Naive thymus-derived CD8-positive, alpha-beta T cell (primary cell): Measurements from ENCODE around the gene NOS2. TPM values are rescaled to one million over a fixed set of nuclear protein-coding genes. Genes with fewer than 3 reads are reported as not detected.
"Not testable (repeated sequence)": the region's sequence is repeated elsewhere in the genome, so short reads cannot be mapped to it uniquely, and the experiment has no call there.

ENCODE experiments used
- ATAC-seq, 2 donors: fragments of 150-1000 bp; cut with Tn5 transposase in 1 of 2; sonication (Bioruptor Pico), chemical (Tn5 transposase) in 1 of 2; 1 replicate in 1 of 2; 2 replicates in 1 of 2; pipeline ENCODE4 v1.10.0; 2021; ENCODE audit warnings: mild to moderate bottlenecking in 2 of 2, moderate library complexity in 2 of 2
- POLR2A ChIA-PET: fragments of 350-600 bp; sonication (Branson Sonifier 250); formaldehyde crosslinking; loops from one replicate; lab custom pipeline; 2021; ENCODE audit warnings: antibody characterized with exemption; lab: Charles Lee
- DNase-seq, 10 donors: peaks; one replicate each; pipeline versions ENCODE4 v3.0.0 to v3.0.0-alpha.2; 2020 to 2022
- H3K27ac Mint-ChIP-seq, 10 donors: one replicate each; pipeline ENCODE4 v1.8.0; 2020 to 2022; ENCODE audit warnings: mild to moderate bottlenecking in 10 of 10, mixed read lengths in 10 of 10, moderate library complexity in 4 of 10, inconsistent platforms in 1 of 10
- H3K27me3 Mint-ChIP-seq, 5 donors: one replicate each; pipeline ENCODE4 v1.8.0; 2021 to 2022; ENCODE audit warnings: mixed read lengths in 5 of 5
- H3K36me3 Mint-ChIP-seq, 3 donors: one replicate each; pipeline ENCODE4 v1.8.0; 2020 to 2022; ENCODE audit warnings: mixed read lengths in 3 of 3, mild to moderate bottlenecking in 2 of 3, inconsistent platforms in 1 of 3
- H3K4me1 Mint-ChIP-seq, 4 donors: one replicate each; pipeline ENCODE4 v1.8.0; 2021 to 2022; ENCODE audit warnings: mixed read lengths in 4 of 4
- H3K4me3 Mint-ChIP-seq, 10 donors: one replicate each; pipeline ENCODE4 v1.8.0; 2020 to 2022; ENCODE audit warnings: mild to moderate bottlenecking in 10 of 10, mixed read lengths in 10 of 10, moderate library complexity in 6 of 10, inconsistent platforms in 1 of 10
- H3K9me3 Mint-ChIP-seq, 9 donors: one replicate each; pipeline ENCODE4 v1.8.0; 2020 to 2022; ENCODE audit warnings: mixed read lengths in 9 of 9, mild to moderate bottlenecking in 3 of 9, inconsistent platforms in 1 of 9, moderate library complexity in 1 of 9
- polyA plus RNA-seq, 3 donors: library from polyadenylated mRNA; unstranded; fragments of 300-500 nt; fragmentation: Illumina TruSeq; gene quantifications; one replicate each; pipeline ENCODE4 v1.2.3, GENCODE V29; 2021
- total RNA-seq, 8 experiments: library from RNA in 2 of 8; stranded (reverse) in 2 of 8; gene quantifications; one replicate each; pipeline ENCODE4 v1.2.3 and lab custom pipeline; 2021 to 2026

The NOS2 gene
- total RNA-seq (under 1 TPM; 0.41 to 0.42 TPM), polyA plus RNA-seq (under 1 TPM in 1 of 3 donors, not detected in 2; 0.23 TPM), total RNA-seq (lab: John Stamatoyannopoulos, UW) (0 to 0.95 (median 0.11) reads per million in 6 experiments)

DNA sequence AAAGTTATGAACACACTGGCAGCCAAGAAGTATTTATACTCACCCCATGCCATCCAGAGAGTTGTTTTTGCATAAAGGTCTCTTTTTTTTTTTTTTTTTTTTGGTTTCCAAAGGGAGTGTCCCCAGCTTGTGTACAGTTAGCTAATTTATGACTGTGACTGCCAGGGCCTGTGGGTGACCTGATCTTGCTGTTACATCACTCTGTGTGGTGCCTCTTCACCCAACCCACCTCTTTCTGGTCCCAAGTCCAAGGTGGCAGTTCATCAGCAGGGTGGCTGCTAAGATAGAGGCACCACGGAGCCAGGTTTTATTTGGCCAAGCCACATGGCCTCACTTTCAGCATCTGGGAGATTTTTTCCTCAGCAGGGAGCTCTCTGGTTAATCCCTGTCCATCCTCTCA lies at the start of gene NOS2:
Gene NOS2, minus strand, starts transcription at position 8 of the 400 bp plus-strand sequence. CDS start 1,720 bp downstream, outside the sequence.
- DNase-seq (no peak), ATAC-seq (no peak)
- no peak within 1 kb of the TSS for H3K27ac Mint-ChIP-seq
- no peaks in the 10 kb centered on the region for H3K36me3 Mint-ChIP-seq
- no peaks in the 10 kb centered on the region for H3K9me3 Mint-ChIP-seq
- peaks cover 3 to 9% (median 5%) of the 10 kb centered on the region in 4 donors for H3K4me1 Mint-ChIP-seq
- POLR2A ChIA-PET, result interaction anchor here (0.7 kb wide), 1 partner anchor 27 kb away, joined by 5 read pairs; no protein-coding TSS in a partner anchor
- peaks cover 9 to 35% (median 21%) of the 10 kb centered on the region in 5 donors for H3K27me3 Mint-ChIP-seq
- H3K4me3 Mint-ChIP-seq, result no peak within 1 kb of the TSS

- ATAC-seq, result no peak
- peaks cover 0 to 8% (median under 1%) of the 10 kb centered on the region in 5 donors for H3K27me3 Mint-ChIP-seq
- H3K36me3 Mint-ChIP-seq, result no peaks in the 10 kb centered on the region
- POLR2A ChIA-PET, result no interaction called here
- no peak for DNase-seq
- H3K9me3 Mint-ChIP-seq, result no peaks in the 10 kb centered on the region
- H3K27ac Mint-ChIP-seq, result no peak overlapping the region
- H3K4me3 Mint-ChIP-seq, result no peak overlapping the region
- H3K4me1 Mint-ChIP-seq, result peaks cover 10 to 30% (median 23%) of the 10 kb centered on the region in 4 donors
Measured at GRCh38 chr17:27849474-27850185, 49.3 kb upstream of the NOS2 start.

DNA sequence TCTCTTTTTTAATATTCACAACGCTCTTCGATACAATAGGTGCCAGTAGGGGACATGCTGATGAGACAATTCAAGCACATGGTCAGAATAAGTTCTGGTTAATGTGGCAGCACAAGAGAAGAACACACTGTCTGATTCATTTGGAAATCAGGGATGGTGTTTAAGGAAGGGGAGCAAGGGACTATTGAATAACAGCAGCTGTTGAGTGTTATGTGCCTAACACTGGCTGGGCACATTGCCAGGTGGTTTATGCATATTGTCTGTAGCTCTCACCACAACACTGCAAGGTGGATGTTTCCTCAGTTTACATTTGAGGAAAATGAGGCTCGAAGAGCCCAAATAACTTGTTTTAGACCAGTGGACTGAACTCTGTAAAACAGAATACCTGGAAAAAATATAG lies 48.6 kb upstream of the NOS2 start:
- ATAC-seq (no peak), DNase-seq (no peak)
- no peaks in the 10 kb centered on the region for H3K36me3 Mint-ChIP-seq
- peaks cover 0 to 5% (median 0%) of the 10 kb centered on the region in 5 donors for H3K27me3 Mint-ChIP-seq
- no peak overlapping the region for H3K4me3 Mint-ChIP-seq
- POLR2A ChIA-PET, result no interaction called here
- no peak overlapping the region for H3K27ac Mint-ChIP-seq
- peaks cover 10 to 30% (median 23%) of the 10 kb centered on the region in 4 donors for H3K4me1 Mint-ChIP-seq
- H3K9me3 Mint-ChIP-seq, result no peaks in the 10 kb centered on the region

GRCh38 chr17:27846808-27847307 lies 46.5 kb upstream of the NOS2 start:
- DNase-seq, H3K27me3 Mint-ChIP-seq, H3K9me3 Mint-ChIP-seq, ATAC-seq, H3K36me3 Mint-ChIP-seq: not testable (repeated sequence)
- peak overlapping the region; percentile 72 to 88 (median 80) for H3K4me3 Mint-ChIP-seq
- POLR2A ChIA-PET, result interaction anchor here (0.5 to 1.7 kb wide), 4 partner anchors 9 to 456 kb away, joined by 4 to 9 read pairs (median 6); partner anchors contain the start of gene LYRM9
- H3K4me1 Mint-ChIP-seq, result peaks cover 10 to 30% (median 23%) of the 10 kb centered on the region in 4 donors
- peak overlapping the region; percentile 80 to 93 (median 86) for H3K27ac Mint-ChIP-seq

- H3K27me3 Mint-ChIP-seq, result no peaks in the 10 kb centered on the region
- no peaks in the 10 kb centered on the region for H3K9me3 Mint-ChIP-seq
- H3K27ac Mint-ChIP-seq, result peak overlapping the region; percentile 80 to 93 (median 86)
- H3K4me3 Mint-ChIP-seq, result peak overlapping the region; percentile 72 to 88 (median 80)
- peaks cover 11 to 30% (median 23%) of the 10 kb centered on the region in 4 donors for H3K4me1 Mint-ChIP-seq
- ATAC-seq (peak; percentile 74 to 91), DNase-seq (peak in 9 of 10 donors; percentile 5 to 63 (median 35))
- POLR2A ChIA-PET, result interaction anchor here (0.5 to 1.7 kb wide), 4 partner anchors 9 to 456 kb away, joined by 4 to 9 read pairs (median 6); partner anchors contain the start of gene LYRM9
- H3K36me3 Mint-ChIP-seq, result no peaks in the 10 kb centered on the region
Measured at GRCh38 chr17:27846042-27846655, 45.8 kb upstream of the NOS2 start.

DNA sequence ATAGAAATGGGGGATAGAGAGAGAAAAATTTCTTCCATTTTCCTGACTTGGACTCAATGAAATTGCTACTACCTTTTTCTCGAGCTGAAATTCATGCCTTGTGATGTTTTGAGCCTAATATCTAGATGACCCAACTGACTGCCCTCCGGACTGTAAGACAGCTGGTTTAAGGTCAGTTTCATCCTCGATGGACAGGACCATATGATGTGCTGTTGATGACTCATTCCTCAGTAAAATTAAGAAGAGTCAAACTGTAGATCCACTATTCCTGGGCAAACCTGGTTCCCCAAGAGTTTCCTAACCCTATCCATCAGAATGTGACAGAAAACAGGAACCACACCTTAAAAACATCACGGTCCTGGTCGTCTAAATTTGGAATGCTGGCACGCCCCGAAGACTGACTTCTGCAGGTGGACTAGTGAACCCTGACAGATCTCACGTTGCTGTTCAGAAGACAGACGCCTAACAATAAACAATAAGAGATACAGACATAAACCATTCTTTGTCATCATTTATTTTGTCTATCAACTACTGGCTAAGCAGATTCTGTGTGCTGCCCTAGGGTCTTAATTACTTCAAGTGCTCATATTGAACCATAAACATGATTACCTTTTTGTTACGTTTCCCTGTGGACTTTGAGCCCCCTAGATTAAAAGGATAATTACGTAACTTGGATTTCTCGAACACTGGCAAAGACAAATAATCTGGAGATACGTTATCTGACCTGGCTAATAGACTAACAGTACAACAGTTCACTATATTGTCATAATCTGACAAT lies 45.1 kb upstream of the NOS2 start:
- POLR2A ChIA-PET, result interaction anchor here (1.1 to 1.7 kb wide), 2 partner anchors 10 to 48 kb away, joined by 5 to 9 read pairs; partner anchors contain the start of gene LYRM9
- H3K27ac Mint-ChIP-seq, result peak overlapping the region in 8 of 10 donors; percentile 1 to 93 (median 86)
- DNase-seq (peak in 1 of 10 donors; percentile 2), ATAC-seq (no peak)
- no peaks in the 10 kb centered on the region for H3K27me3 Mint-ChIP-seq
- peak overlapping the region in 9 of 10 donors; percentile 15 to 88 (median 79) for H3K4me3 Mint-ChIP-seq
- H3K9me3 Mint-ChIP-seq, result no peaks in the 10 kb centered on the region
- H3K36me3 Mint-ChIP-seq, result no peaks in the 10 kb centered on the region
- H3K4me1 Mint-ChIP-seq, result peaks cover 12 to 30% (median 23%) of the 10 kb centered on the region in 4 donors

GRCh38 chr17:27840688-27841087 lies 40.4 kb upstream of the NOS2 start:
- no peak for DNase-seq
- ATAC-seq, result no peak
- H3K4me3 Mint-ChIP-seq, result no peak overlapping the region
- no peaks in the 10 kb centered on the region for H3K9me3 Mint-ChIP-seq
- POLR2A ChIA-PET, result interaction anchor here (0.7 kb wide), 1 partner anchor 33 kb away, joined by 3 read pairs; no protein-coding TSS in a partner anchor
- no peaks in the 10 kb centered on the region for H3K27me3 Mint-ChIP-seq
- no peak overlapping the region for H3K27ac Mint-ChIP-seq
- peaks cover 3 to 7% (median 5%) of the 10 kb centered on the region in 4 donors for H3K4me1 Mint-ChIP-seq
- no peaks in the 10 kb centered on the region for H3K36me3 Mint-ChIP-seq

DNA sequence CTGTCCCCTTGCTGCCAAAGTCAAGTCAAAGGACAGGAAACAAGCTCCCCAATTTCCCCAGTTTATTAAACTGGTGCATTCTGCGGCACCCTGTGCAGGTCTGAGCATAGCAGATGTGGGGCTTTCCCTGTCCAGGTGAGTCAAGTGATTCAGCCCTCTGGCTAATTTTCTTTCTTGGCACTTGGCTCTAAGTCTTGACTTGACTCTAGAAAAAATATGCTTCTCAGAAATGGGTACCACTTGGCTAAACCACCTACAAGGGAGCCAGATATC lies 40.0 kb upstream of the NOS2 start:
- not testable (repeated sequence) for H3K36me3 Mint-ChIP-seq, H3K27ac Mint-ChIP-seq, ATAC-seq, H3K4me3 Mint-ChIP-seq, H3K27me3 Mint-ChIP-seq, H3K9me3 Mint-ChIP-seq, H3K4me1 Mint-ChIP-seq, DNase-seq
- POLR2A ChIA-PET, result interaction anchor here (0.7 kb wide), 1 partner anchor 32 kb away, joined by 3 read pairs; no protein-coding TSS in a partner anchor

- POLR2A ChIA-PET, H3K4me1 Mint-ChIP-seq, H3K27me3 Mint-ChIP-seq, H3K4me3 Mint-ChIP-seq, DNase-seq, H3K27ac Mint-ChIP-seq, ATAC-seq, H3K36me3 Mint-ChIP-seq, H3K9me3 Mint-ChIP-seq: not testable (repeated sequence)
Measured at GRCh38 chr17:27839571-27840405, 39.5 kb upstream of the NOS2 start.

GRCh38 chr17:27838607-27839006 lies 38.3 kb upstream of the NOS2 start:
- H3K4me1 Mint-ChIP-seq, DNase-seq, H3K9me3 Mint-ChIP-seq, H3K36me3 Mint-ChIP-seq, H3K27me3 Mint-ChIP-seq, POLR2A ChIA-PET, H3K4me3 Mint-ChIP-seq, H3K27ac Mint-ChIP-seq, ATAC-seq: not testable (repeated sequence)

DNA sequence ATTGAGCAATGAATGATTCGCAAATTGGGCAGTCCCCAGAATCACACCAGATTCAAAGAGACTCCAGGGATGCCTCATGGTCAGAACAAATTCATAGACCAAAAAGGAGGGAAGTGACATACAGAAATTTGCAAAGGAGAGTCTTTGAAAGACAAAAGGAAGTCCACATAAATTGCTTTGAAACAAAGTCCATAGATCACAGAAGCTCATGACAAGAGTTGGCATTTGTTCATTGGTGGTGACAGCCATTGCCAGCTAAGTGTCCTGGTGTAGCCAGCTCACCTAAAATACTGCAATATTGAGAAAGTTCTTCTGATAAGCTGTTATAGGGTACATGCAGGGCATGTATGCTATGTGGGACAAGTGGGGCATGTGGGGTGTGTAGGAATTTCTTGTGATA lies 37.4 kb upstream of the NOS2 start:
- H3K4me1 Mint-ChIP-seq, DNase-seq, H3K36me3 Mint-ChIP-seq, H3K4me3 Mint-ChIP-seq, ATAC-seq, H3K9me3 Mint-ChIP-seq, H3K27ac Mint-ChIP-seq, H3K27me3 Mint-ChIP-seq, POLR2A ChIA-PET: not testable (repeated sequence)
